Measurements from ENCODE around the gene POU6F2. TPM values are rescaled to one million over a fixed set of nuclear protein-coding genes. Genes with fewer than 3 reads are reported as not detected.

The POU6F2 gene
- total and polyA plus RNA-seq, 9 of the 15 experiments (the other 6 are each of a cell fraction or from before 2014, with no cell fraction given) = 0.29 to 1.5 (median 0.96) TPM

GRCh38 chr7:39414224-39415035 is 436.7 kb downstream of the POU6F2 start (continued):
- no peak for TF ChIP-seq HOMEZ (CRISPR knock-in tag; IDR thresholded peaks at IDR 0.05)
- TF ChIP-seq ARID1B (IDR thresholded peaks at IDR 0.05) = no peak
- peak; percentile 30 to 50; a peak in 3 of 4 replicates for TF ChIP-seq NRF1 (conservative IDR thresholded peaks at IDR 0.05 in 1 of 2, IDR thresholded peaks at IDR 0.05 in 1 of 2)
- no peak for TF ChIP-seq DACH1 (IDR thresholded peaks at IDR 0.05; ENCODE audit: partially characterized antibody)
- no peak for TF ChIP-seq E2F3 (CRISPR knock-in tag; IDR thresholded peaks at IDR 0.05)
- no peak for TF ChIP-seq STAT6 (CRISPR knock-in tag; IDR thresholded peaks at IDR 0.05)
- TF ChIP-seq PYGO2 (tag; IDR thresholded peaks at IDR 0.05) = no peak
- no peak for TF ChIP-seq ZNF174 (CRISPR knock-in tag; IDR thresholded peaks at IDR 0.05)
- peak; percentile 88 for TF ChIP-seq HINFP (tag; conservative IDR thresholded peaks at IDR 0.05; ENCODE audit: low read depth)
- no peak for TF ChIP-seq HDAC6 (IDR thresholded peaks at IDR 0.05; ENCODE audit: low read depth, low read length)
- TF ChIP-seq ID3 (CRISPR knock-in tag; IDR thresholded peaks at IDR 0.05) = no peak
- TF ChIP-seq ID3 (tag; IDR thresholded peaks at IDR 0.05) = no peak
- TF ChIP-seq THRB (CRISPR knock-in tag; conservative IDR thresholded peaks at IDR 0.05) = no peak
- 0 out of 2 replicates have a peak, but pooled peaks have one; percentile 26 for TF ChIP-seq CC2D1A (IDR thresholded peaks at IDR 0.05)
- TF ChIP-seq ATF1 (CRISPR knock-in tag; IDR thresholded peaks at IDR 0.05) = no peak
- TF ChIP-seq ATF1 (tag; IDR thresholded peaks at IDR 0.05) = no peak
- no peak for TF ChIP-seq CREB5 (CRISPR knock-in tag; IDR thresholded peaks at IDR 0.05)
- TF ChIP-seq POLR2H (tag; IDR thresholded peaks at IDR 0.05; ENCODE audit: low read depth) = no peak
- no peak for TF ChIP-seq SETDB1 (IDR thresholded peaks at IDR 0.05; ENCODE audit: low read length)
- no peak for TF ChIP-seq ZSCAN32 (CRISPR knock-in tag; IDR thresholded peaks at IDR 0.05)
